Measurements from ENCODE around the gene FAS.

FAS gene

DNA sequence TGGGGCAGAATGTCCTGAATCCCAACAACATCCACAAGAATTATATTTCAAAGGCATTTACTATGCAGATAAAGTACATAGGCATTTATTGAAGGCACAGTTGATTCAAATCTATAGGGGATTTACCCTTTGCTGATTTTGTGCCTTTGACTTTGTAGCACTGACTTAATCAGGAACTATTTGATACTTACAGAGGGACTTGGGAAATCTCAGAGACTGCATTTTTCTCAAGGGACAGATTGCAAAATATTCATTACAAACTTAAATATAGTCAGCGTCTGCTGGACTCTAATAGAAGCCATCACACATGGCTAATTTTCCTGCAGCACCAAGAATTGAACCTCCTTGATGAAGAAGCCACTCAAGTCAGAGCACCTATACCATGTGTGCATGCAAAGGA lies 44.9 kb downstream of the FAS start:
- no peak for DNase-seq (ENCODE audit: low read depth in 4 of 4, low spot score in 1 of 4)

DNA sequence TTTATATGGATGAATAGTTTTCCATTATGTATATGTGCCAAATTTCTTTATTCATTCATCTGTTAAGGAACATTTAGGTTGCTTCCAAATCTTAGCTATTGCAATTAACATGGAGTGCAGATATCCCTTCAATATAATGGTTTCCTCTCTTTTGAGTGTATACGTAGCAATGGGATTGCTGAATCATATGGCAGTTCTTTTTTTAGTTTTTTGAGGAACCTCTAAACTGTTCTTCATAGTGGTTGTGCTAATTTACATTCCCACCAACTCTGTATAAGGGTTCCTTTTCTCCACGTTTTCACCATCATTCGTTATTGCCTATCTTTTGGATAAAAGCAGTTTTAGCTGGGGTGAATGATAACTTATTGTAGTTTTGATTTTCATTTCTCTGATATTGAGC lies 46.5 kb downstream of the FAS start:
- DNase-seq (ENCODE audit: low read depth in 4 of 4, low spot score in 1 of 4): no peak

DNA sequence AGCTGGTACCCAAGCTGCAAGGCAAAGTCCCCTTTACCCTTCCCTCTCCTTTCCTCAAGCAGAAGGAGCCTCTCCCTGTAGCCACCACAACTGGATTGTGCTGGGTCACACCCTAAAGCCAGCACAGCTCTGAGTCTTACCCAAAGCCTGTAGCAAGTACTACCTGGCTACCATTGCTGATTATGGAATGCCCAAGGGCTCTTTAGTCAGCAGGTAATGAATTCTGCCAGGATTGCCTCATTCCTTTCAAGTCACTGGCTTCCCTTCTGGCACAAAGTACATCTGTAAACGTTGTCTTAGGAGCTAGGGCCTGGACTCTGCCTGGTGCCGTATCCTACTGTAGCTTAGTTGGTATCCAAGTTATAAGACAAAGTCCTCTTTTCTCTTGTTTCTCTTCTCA lies 52.0 kb downstream of the FAS start:
- DNase-seq (ENCODE audit: low read depth in 4 of 4, low spot score in 1 of 4): no peak

DNA sequence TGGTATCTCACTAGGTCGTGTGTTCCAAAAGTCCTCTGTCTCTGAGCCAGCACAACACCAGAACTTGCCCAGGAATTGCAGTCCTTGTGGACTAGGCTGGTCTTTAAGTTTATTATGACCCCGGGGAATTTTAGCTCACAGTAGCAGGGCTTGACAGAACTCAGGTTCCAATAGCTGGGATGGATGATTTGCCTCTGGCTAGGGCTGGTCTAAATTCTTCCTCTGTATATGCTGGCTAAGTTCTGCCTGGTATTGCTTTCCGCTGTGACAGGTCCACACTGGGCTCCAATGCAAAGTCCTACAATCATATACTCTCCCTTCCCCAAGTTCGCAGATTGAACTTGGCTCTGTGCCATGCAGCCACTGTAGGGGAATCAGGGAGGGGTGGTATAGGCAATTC lies 52.5 kb downstream of the FAS start:
- no peak for DNase-seq (ENCODE audit: low read depth in 4 of 4, low spot score in 1 of 4)

DNA sequence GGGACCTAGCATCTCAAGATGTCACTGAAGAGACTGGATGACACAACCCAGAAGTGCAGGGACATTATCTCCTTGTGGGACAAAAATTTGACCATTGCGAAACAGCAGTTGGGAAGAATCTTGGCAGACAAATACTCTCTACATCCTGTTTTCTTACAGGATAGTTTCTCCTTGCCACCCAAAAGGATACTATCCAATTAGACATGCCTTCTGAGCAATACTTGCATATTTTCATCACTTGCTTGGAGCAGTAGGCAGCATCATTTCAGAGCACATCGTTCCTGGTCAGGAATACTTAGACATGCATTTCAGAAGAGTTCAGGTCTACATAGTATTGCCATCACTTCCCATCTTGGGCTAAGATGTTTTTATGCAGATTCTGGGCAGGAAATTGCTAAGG lies 56.8 kb downstream of the FAS start:
- no peak for DNase-seq (ENCODE audit: low read depth in 4 of 4, low spot score in 1 of 4)

DNA sequence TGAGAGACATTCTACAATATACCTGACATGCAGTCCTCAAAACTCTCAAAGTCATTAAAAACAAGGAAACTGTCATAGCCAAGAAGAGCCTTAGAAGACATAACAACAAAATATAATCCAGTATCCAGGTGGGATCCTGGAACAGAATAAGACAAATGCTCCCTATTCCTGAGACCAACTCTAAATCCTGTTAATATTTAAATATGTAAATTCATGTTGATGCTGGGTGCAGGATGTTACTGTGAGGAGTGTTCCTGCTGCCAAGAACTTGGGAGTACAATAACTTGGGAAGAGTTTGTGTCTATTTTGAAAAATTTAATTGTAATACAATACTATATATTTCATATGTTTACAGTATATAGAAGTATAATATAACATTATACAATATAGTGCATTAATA lies 61.0 kb downstream of the FAS start:
- no peak for DNase-seq (ENCODE audit: low read depth in 4 of 4, low spot score in 1 of 4)

DNA sequence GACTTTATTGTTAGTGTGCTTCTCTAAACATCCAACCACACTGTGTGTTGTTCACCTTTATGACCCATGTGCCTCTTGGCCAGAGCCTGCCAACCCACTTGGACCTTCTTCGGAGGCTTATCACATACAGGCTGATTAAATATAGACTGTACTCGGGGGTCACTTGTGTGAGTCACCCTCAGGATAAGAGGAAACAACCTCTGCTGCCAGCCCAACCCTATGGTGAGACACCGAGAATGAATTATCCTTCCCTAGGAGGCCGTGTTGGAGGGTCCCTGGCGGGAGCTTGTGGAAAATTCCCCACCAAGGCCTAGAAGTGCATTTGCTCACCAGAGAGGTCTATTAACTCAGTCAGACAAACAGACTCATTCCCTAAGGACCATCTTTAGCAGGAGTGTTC lies 63.0 kb downstream of the FAS start:
- no peak for DNase-seq (ENCODE audit: low read depth in 4 of 4, low spot score in 1 of 4)

DNA sequence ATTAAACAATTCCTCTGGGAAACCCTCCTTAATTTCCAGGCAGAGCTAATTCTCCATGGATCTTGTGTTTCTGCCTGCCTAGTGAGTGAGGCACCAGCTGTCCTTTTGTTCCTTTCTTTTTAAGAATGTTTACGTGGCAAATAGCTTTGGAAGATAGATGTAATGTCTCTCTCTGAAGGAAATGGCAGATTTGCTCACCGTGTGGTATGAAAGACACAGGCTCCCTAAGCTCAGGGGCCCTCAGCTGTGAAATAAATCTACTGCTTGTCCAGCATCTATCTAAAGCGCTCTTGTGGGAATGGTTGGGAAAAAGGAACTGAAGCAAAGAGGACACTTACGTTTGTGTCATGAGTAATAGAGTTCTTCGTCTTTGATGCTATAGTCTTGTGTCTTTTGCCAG lies 64.6 kb downstream of the FAS start:
- no peak for DNase-seq (ENCODE audit: low read depth in 4 of 4, low spot score in 1 of 4)

DNA sequence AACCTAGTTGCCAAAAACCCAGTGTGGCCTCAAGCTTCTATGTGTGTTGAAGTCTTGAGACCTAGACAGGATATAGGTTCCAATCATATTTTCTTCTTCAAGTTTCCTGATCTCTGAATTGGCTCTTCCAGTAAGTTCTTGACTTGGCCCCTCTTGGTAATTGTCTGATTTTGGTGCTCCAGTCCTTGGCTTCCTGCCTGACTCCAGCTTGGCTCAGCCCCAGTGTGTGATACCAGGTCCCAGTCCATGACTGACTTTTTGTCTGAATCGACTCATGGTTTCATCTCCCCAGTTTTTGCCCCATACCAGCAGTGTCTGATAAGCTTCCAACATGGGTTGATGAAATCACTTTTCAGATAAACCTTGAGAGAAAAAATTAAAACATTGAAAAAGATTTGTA lies 72.3 kb downstream of the FAS start:
- DNase-seq (ENCODE audit: low read depth in 4 of 4, low spot score in 1 of 4): no peak

DNA sequence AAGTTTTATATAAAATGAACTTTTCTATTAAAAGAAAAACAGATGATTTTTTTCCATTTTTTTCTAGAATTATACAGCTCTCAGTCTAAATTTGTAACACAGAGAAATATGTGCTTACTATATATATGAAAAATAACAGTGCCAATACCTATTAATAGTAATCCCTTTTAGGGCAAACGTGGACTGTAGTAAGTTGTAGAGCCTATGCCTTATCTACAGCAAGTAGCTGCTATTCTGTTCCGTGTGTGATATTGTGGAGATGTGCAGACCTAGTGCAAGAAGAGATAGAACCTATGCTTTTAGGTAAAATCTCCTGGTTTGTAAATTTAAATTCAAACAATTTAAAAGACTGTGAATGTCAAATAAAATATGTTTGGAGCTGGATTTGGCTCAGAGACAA lies 72.9 kb downstream of the FAS start:
- DNase-seq (ENCODE audit: low read depth in 4 of 4, low spot score in 1 of 4): no peak

DNA sequence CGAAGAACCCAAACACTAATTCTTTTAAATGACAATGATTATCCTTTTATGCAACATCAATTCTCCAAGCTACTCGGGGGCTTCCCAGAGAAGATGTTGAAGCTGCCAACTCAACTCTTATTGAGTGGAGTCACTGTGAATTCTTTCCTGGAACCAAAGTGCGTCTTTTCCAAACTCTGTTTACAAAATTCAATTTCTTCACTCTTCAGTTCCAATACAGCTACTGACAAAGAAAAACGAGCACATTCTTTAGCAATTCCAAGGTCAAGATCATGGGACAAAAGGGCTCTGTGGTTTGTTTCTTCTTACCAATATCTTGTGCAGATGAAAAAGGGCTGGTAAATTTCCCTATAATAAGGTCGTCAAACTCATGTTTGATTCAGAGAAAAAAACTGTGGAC lies 74.2 kb downstream of the FAS start:
- DNase-seq (ENCODE audit: low read depth in 4 of 4, low spot score in 1 of 4): no peak

Data from stimulated activated CD4-positive, alpha-beta T cell treated with anti-CD3 and anti-CD28 coated beads, Interleukin-1b, Interleukin-23, amount 100 ng/mL, for 24 hours (primary cell).